GM19452 (cell line): ENCODE data around the gene CBR4.
"Not testable (repeated sequence)": the region's sequence is repeated elsewhere in the genome, so short reads cannot be mapped to it uniquely, and the experiment has no call there.

ENCODE experiments used
- ATAC-seq: cut with Tn5 transposase; IDR thresholded peaks from one replicate; pipeline ENCODE4 v1.9.1; 2021; ENCODE audit not compliant: unreplicated experiment

The CBR4 gene

GRCh38 chr4:168995537-168996295 is 14.3 kb downstream of the CBR4 start:
- ATAC-seq, result no peak

GRCh38 chr4:168994958-168995357 is 15.1 kb downstream of the CBR4 start:
- ATAC-seq, result no peak

- no peak for ATAC-seq
Observed at GRCh38 chr4:168993714-168994510, 16.1 kb downstream of the CBR4 start.

- not testable (repeated sequence) for ATAC-seq
Observed at GRCh38 chr4:168992952-168993482, 17.0 kb downstream of the CBR4 start.

GRCh38 chr4:168981942-168982341 is 28.1 kb downstream of the CBR4 start:
- ATAC-seq, result no peak

GRCh38 chr4:168981460-168981859 is 28.6 kb downstream of the CBR4 start:
- ATAC-seq, result no peak

GRCh38 chr4:168979338-168979737 is 30.7 kb downstream of the CBR4 start:
- no peak for ATAC-seq

GRCh38 chr4:168978001-168978700 is 31.9 kb downstream of the CBR4 start:
- ATAC-seq, result no peak

GRCh38 chr4:168972596-168972995 is 37.5 kb downstream of the CBR4 start:
- ATAC-seq, result no peak

- ATAC-seq, result no peak
Observed at GRCh38 chr4:168960716-168961115, 49.3 kb downstream of the CBR4 start.

GRCh38 chr4:168955674-168956073 is 54.4 kb downstream of the CBR4 start:
- no peak for ATAC-seq

GRCh38 chr4:168952821-168953246 is 57.2 kb downstream of the CBR4 start:
- not testable (repeated sequence) for ATAC-seq

GRCh38 chr4:168945291-168945690 is 64.8 kb downstream of the CBR4 start:
- no peak for ATAC-seq

GRCh38 chr4:168942985-168943384 is 67.1 kb downstream of the CBR4 start:
- ATAC-seq, result no peak
